Activated CD8-positive, alpha-beta memory T cell treated with anti-CD3 and anti-CD28 coated beads for 48 hours (primary cell): ENCODE results near the gene ETS1.

Experiments used
- DNase-seq, 3 experiments: peaks; one replicate each; pipeline ENCODE4 v3.0.0-alpha.2; 2020; ENCODE audit warnings: low read depth in 2 of 3, low spot score in 2 of 3

ETS1 gene, protein sequence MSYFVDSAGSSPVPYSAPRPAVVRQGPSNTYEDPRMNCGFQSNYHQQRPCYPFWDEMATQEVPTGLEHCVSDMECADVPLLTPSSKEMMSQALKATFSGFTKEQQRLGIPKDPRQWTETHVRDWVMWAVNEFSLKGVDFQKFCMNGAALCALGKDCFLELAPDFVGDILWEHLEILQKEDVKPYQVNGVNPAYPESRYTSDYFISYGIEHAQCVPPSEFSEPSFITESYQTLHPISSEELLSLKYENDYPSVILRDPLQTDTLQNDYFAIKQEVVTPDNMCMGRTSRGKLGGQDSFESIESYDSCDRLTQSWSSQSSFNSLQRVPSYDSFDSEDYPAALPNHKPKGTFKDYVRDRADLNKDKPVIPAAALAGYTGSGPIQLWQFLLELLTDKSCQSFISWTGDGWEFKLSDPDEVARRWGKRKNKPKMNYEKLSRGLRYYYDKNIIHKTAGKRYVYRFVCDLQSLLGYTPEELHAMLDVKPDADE

DNA sequence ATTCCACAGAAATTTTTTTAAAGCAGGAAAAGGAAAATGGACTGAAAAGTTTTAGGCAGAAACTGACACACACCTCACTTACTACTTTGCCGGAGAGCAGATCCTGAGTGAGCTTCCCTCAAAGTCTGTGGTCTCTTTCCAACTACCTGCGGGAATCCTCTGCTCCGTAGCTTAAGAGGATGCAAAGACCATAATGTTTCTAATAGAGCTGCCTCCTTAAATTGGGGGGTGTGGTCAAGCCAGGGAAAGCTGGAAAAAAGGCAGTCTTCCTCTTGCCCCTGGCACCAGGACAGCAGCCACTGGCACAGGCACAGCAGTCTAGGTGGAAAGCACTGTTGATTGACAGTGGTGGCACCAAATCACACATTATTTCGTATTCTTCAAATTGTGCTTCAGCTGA is at the start of gene ETS1:
ETS1 (minus strand) TSS at position 144 of the 400 bp plus-strand sequence. CDS start 14,428 bp downstream, outside the sequence.
- DNase-seq = no peak

DNA sequence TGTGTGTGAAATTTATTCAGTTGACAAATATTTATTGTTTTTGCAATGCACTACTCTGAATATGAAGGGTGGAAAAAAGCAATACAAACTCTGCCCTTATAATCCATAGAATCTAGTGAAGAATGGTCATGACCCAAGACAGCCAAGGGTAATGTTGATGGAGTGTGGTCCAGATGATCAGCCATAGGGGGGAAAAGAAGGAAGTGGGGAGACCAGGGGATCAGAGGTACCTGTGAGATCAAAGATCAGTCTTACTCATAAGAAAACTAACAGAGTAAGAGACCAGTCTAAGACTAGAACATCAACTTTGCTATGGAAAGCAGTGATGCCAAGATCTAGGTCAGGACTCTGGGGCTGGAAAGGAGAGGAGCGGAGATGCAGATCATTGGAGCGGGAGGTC is 47.0 kb upstream of the ETS1 start:
- DNase-seq = no peak

DNA sequence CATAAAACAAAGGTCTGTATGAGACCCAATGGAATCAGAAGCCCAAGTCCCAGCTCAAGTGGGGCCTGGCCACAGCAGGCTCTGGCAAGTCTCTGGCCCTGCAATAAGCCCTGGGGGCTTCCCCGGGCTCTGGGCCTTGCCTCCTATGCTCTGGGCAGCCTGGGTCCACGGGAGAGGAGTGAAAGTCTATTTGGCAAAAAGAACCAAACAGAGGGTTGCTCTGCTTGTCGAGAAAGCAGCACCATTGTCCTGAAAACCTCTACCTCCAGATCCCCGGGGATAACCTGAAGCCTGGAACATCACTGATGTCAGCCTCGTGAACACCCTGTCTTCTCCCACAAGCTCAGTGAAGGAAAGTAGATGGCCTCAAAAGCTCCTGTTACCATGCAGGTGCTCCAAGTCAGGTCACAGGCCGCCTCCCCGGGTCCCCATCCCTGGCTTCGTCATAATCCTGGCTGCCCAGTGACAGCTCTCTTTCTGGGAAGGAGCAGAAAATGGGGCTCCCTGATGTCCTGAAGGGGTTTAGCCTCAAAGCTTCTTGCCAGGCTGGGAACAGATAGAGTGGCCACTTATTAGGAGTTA is 46.1 kb upstream of the ETS1 start:
- no peak for DNase-seq

DNA sequence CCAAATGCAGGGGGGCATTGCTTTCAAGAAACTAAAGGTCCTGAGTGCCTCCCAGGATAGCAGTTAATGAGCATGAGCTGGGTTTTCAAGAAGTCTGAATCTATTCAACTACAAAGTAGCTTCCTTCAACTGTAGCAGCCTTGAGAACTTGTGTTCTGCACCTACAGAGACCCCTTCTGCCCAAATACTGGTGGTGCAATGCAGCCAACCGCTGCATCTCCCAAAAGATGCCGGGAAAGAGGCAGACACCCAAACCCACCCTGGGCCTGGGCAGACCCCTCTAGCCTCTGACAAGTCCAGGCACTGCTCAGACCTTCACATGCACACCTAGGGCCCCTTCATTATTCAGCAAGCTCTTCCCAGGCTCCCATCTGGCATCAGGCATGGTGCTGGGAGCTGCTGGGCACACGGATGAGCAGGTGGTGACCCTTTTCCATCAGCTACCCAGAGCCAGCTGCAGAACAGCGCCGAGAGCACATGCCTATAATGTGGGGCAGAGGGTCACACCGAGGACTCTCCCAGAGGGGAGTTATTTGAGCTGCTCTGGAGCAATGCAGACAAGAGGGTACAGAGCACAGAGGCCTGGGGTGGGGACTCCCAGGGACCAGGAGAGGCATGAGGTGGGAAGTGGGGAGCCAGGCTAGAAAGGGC is 44.9 kb upstream of the ETS1 start:
- DNase-seq = no peak

DNA sequence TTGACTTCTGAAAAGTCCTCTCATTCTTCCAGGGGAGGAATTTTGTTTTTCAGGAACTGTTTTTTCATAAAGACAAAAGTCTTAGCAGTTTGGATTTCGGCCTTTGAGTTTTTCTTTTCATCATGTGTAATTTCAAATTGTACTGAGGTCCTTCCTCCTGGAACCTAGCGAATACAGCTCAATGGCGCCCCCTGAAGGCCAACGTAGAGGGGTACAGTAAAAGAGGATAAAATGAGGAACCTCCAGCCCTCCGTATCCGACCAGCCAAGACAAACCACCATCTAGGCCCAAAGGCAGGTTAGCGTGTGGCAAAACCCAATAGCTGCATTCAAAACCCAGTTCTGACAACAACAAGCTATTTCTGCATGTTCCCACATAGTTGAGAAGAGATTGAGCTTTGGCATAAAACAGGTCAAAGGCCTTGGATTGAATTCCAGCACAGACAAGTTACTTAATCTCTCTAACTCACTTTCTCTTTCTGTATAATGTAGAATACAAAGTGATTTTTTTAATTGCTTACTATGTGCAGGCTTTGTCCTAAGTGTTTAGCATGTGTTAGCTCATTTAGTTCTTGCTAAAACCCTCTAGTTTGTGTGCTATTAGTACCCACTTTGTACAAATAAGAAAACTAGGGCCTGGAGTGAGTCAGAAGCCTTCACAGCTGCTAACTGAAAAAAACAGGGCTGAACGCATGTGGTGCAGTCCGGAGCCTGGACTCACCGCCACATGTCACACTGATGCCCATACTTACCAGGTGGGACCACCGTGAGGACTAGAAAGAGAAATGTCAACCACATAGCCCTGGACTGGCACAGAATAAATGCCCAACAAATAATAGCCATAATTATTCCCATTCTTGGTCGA is 43.2 kb upstream of the ETS1 start:
- DNase-seq = peak; percentile 65 to 96 (median 87)

DNA sequence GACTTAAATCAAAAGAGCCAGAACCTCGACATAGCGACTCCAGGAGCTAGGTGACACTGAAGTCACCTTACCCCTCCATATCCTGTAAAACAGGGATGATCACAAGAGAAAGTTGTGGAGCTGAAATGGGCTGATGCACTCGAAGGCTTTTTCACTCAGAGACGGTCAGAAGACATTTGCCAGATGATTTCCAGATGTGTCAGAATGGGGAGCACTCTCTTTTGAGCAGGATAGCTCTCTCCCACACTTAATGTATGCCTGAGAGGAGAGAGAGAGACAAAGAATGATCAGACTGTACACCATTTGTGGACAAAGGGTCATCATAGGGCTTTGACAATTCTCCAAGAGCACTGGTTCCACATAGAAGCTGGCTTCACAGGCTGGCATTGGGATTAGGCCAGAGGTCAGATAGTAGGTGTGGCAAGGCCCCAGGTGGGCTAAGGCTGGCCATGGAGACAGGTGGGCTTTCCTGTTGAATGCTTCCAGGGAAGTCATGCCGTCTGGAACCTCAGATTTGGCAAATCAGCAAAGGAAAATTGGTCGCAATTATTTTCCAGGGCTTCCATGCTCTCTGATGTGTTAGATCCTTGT is 42.3 kb upstream of the ETS1 start:
- DNase-seq = no peak

DNA sequence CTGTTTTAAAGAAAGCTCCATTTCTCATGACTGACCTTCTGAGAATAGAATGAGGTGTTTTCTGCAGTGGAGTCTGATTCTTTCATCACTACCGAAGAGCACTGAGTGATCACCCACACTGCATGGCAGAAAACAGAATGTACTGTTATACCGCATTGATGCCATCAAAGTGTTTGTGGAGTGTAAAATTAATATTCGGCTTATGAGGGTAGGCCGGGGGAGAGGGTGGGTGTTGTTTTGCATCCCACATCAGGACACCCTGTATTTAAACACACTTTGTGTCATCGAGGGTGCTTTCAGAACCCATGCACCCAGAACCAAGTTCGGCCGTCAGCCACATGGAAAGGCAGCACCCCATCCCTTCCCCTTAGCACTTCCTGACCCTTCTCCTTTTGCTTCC is 41.3 kb upstream of the ETS1 start:
- no peak for DNase-seq

DNA sequence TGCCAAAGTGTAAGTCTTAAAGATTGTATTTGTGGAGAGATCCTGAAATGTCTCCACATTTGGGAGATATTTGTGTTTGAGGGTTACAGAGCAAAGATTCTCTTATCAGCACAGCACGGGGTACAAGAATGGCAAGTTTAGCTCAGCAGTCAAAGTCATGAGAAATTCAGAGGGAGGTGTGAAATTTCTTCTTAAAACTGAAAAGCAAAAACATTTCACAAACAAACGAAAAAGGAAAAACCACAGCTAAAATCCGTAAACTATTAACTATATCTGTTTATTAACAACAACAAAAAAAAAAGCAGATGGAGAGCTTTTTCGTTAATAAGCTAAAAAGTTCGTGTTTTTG is 40.9 kb upstream of the ETS1 start:
- no peak for DNase-seq

DNA sequence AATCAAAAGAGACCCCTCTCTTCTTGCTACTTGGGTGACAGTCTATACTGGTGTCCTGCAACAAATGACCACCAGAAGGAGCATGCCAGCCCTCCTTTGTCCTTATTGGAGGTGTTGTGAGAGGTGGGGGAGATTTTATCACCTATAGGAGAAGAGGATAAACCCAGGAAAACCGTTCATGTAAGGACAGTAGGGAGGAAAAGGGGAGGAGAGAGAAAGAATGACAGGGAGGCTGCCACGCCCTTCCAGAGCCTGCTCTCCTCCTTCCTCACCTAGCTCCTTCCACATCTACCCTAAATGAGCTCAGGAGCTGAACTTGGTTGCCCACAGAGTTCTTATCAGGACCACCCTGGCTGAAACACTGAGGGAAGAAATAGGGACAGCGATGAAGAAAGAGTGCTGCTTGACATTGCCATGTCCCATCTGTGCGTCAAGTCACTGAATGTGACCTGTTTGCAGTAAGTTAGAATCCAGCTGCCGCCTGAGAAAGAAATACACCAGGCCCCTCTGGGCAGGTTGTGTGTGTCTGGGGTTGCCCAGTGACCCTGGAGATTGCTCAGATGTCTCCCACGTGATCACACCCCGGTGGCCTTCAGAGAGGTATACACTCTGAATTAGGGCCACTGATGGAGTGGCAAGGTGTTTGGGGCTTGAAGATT is 40.4 kb upstream of the ETS1 start:
- DNase-seq = no peak

DNA sequence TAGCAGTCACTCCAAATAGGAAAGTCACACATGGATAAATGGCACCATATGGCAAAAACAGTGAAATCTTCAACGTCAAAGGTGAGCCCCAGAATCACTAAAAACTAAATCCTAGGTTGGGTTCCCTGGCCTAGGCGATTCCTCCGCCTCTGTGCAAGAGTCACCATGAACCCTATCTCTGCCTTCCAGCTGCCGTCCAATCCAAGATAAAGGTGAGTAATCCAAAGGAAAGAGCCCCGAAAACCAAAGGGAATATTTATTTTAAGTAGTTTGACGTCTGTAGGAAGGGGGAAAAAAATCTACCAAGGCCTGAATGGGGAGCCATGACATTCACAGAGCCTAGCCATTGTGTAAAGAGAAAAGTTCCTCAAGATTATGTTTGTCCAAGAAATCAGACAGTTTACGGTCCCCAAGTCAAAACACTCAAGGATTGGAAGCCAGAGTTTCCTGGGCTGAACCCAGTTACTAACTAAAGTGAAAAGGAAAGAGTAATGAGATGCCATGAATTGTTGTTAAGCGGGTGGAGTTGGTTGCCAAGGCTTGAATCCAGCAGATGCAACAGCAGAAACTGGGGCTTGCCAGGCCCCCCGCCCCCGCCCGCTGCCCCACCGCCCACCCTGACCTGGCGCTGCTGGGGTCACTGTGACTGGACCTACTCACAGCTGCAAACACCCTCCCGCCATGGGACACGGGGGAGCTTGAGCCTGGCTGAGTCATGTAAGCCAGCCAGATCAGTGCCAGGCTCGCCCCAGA is 39.7 kb upstream of the ETS1 start:
- DNase-seq = no peak

DNA sequence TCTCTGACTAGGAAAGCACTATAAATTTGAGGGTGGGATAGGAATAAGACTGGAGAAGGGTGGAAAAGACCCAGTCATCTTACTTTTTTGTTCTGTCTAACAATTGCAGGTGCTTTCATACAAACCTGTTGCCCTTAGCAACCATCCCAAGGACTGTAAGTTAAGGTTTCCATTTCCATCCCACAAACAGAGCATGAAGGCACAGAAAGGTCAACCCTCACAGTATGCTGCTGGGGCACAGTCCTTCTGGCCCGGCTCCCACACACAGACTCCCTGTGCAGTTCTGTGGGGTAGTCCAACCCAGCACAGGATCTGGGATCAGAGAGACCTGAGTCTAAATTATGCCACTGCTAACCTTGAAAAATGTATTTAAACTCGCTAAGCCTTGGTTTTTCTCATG is 38.4 kb upstream of the ETS1 start:
- DNase-seq = no peak

DNA sequence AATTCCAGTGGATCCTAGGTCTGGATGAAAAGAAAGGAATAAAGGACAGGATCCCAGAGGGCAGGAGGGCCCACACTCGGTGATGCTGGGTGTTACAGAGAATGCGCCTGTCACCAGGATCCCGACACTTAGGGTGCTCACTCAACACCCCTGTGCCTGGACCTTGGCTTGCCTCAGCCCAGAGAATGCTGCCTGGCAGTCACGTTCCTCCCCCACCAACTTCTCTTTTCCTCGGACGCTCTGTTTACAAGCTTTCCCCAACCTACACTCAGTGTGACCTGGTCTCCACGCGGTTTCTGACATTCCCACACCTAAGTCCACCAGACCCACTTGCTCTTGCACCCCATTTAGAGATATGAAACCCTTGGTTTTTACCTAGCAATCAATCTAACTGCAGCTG is 38.0 kb upstream of the ETS1 start:
- no peak for DNase-seq

DNA sequence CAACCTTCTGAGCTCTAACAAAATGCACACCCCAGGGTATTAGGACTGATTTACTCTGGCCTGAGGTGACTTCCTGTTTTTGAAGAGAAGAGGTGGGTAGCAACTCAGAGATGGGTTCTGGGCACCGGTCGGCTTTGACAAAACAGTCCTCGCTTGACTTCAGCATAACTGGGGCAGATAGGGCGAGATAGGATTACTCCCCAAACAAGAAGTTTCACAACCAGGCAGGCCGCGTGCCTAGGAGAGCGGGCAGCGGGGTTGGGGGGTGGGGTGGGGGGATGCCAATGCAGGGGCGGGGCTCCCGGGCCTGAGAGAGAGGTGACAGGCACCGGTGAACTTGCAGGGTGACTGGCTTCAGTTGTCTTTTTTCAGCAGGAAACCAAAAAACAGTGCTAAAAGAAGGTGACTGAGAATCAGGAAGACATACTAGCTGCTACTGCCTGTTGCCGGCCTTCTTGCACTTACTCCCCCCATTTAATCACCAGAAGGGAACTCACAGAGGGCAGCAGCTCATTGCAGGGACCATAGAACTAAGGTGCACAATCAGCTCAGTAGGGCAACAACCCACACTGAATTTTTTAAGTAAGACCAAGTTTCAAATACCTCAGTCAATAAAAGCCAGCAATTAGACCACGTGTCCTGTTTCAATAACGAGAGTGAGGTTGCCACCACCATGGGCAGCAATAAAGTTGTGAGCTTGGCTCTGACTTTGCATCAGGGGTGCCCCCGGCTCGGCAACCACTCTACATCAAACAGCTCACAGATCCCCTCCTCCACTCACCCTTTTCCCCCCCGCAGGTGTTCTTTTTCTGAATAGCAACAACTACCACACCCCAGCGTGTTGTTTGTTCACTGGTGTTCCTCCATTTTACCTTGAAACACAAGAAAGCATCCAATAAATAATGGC is 37.2 kb upstream of the ETS1 start:
- DNase-seq = no peak

DNA sequence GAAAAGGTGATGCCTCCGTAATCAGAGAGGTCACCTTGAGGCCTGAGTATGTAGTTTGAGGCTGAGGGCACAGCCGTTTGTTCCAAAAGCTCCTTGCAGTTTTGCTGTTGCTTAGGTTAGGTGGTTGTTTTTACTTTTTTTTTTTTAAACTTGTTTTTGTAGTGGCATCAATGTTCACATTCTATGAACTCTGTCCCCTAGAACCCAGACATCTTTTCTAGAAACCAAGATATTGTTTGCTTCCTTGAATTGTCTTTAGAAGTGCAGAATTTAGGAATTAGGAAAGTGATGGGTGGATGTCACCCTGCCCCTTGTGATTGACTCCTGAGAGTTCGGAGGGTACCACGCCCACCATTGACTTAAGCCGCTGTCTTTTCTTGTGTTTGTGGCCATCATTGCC is 35.7 kb upstream of the ETS1 start:
- no peak for DNase-seq

DNA sequence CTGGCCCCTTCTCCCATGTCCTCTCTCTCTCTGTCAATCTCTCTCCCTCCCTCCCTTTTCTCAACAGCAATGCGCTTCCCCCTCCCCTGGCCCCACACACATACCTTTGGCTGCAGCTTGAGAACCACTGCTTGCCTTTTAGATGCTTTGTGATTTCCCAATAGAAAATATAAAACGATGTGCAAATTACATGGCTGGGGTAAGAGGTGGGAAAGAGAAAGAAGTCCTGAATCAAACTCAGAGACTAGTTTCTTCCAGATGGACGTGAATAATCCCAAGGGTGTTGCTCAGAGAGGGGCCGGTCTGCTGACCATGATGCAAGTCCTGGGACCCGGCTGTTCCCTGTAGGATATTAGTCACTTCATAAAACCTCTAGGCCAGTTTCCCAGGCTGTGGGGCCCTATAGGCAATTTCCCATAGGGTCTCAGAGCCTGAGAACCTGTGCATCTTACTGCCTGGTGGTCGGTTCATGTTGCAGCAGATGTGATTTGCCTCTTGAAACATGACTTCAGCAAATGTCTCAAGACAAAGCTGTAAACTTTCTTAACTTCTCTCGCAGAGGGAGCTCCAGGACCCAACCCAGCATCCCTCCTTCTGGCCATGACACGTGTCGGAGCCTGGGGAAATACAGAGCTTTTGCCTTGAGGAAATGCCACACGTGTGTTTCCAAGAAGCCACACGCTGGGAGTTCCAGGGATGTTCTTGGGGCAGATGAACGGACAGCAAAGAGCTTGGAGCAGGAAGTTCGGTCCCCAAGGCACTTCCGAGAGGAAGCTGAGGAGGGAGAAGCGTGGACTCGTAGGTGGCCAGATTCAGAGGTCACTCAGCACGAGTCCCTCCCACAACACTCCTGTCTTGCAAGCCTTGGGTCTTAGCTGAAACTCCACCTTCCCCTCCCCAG is 34.5 kb upstream of the ETS1 start:
- no peak for DNase-seq

DNA sequence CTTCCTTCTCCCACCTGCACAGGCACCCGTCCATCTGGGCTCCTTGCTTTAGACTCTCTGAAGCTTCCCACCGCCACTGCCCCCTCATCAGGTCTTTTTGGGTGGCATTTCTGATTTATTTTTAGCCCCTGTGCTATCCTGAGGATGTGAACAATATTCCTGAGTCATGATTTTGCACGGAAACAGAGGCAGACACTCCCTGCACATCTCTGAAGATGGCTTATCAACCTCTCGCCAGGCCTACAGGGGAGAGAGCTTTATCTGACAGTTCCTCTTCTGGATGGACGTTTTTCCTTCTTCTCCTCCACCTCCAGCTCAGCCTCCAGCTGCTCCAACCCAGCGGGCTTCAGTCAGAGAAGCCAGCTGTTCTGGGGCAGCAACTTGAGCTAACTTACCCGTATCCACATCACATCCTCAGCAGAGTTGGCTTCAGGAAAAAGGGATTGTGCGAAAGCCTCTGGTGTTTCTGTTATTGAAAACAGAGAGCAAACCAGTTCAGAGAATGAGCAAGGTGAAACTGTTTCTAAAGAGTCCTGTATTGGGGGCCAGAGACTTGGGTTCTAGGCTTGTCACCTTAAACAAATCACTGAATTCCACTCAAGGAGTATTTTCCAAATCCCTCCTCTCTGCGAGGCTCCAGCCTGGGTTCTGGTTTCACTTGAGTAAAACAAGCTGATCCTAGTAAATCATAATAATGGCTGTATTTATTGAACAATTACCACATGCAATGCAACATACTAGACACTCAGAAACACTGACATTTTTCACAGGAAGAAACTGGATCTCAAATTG is 33.1 kb upstream of the ETS1 start:
- DNase-seq = no peak
